Chondrocyte (in vitro differentiated cells): Measurements from ENCODE around the gene LHX5. TPM values are rescaled to one million over a fixed set of nuclear protein-coding genes. Genes with fewer than 3 reads are reported as not detected.

Experiments used
- DNase-seq: peaks from one replicate; pipeline ENCODE4 v3.0.0; 2021; ENCODE audit warnings: mixed read lengths, low spot score
- H3K27ac Mint-ChIP-seq: one replicate; pipeline ENCODE4 v1.8.0; 2021; ENCODE audit warnings: mild to moderate bottlenecking, moderate library complexity, mixed read lengths; ENCODE audit not compliant: unreplicated experiment
- H3K27me3 Mint-ChIP-seq: 2 replicates; pipeline ENCODE4 v1.8.0; 2021; ENCODE audit warnings: low read depth, mixed read lengths
- H3K36me3 Mint-ChIP-seq: 2 replicates; pipeline ENCODE4 v1.8.0; 2021; ENCODE audit warnings: low read depth, mixed read lengths
- H3K4me1 Mint-ChIP-seq: 2 replicates; pipeline ENCODE4 v1.8.0; 2021; ENCODE audit warnings: low read depth, mild to moderate bottlenecking, mixed read lengths
- H3K4me3 Mint-ChIP-seq: one replicate; pipeline ENCODE4 v1.8.0; 2021; ENCODE audit warnings: mild to moderate bottlenecking, moderate library complexity, mixed read lengths; ENCODE audit not compliant: unreplicated experiment
- H3K9me3 Mint-ChIP-seq: 2 replicates; pipeline ENCODE4 v1.8.0; 2021; ENCODE audit warnings: low read depth, mixed read lengths
- total RNA-seq: library from RNA; stranded (reverse); gene quantifications from 3 replicates; pipeline ENCODE4 v1.2.1, GENCODE V29; 2021
- TF ChIP-seq, protein P1 (sequence below): fragments of 200-600 bp; sonication (generic); IDR thresholded peaks from 2 replicates; pipeline ENCODE4 v1.5.0; 2021; ENCODE audit warnings: antibody characterized with exemption, mild to moderate bottlenecking, moderate library complexity

LHX5 gene
- total RNA-seq, 1 donor from 2014 or later: not detected

GRCh38 chr12:113443030-113443539, 28.6 kb downstream of the LHX5 start:
- Mint-ChIP-seq H3K27me3 (peaks cover 20% of the 10 kb centered on the region), H3K36me3 (no peaks in the 10 kb centered on the region), H3K27ac (no peak overlapping the region), H3K4me1 (no peaks in the 10 kb centered on the region), H3K4me3 (no peak overlapping the region), H3K9me3 (no peaks in the 10 kb centered on the region)
- TF ChIP-seq, protein P1, sequence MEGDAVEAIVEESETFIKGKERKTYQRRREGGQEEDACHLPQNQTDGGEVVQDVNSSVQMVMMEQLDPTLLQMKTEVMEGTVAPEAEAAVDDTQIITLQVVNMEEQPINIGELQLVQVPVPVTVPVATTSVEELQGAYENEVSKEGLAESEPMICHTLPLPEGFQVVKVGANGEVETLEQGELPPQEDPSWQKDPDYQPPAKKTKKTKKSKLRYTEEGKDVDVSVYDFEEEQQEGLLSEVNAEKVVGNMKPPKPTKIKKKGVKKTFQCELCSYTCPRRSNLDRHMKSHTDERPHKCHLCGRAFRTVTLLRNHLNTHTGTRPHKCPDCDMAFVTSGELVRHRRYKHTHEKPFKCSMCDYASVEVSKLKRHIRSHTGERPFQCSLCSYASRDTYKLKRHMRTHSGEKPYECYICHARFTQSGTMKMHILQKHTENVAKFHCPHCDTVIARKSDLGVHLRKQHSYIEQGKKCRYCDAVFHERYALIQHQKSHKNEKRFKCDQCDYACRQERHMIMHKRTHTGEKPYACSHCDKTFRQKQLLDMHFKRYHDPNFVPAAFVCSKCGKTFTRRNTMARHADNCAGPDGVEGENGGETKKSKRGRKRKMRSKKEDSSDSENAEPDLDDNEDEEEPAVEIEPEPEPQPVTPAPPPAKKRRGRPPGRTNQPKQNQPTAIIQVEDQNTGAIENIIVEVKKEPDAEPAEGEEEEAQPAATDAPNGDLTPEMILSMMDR: no peak
- DNase-seq: peak; percentile 5

- Mint-ChIP-seq H3K4me1 (no peaks in the 10 kb centered on the region), H3K4me3 (no peak overlapping the region), H3K27ac (no peak overlapping the region), H3K36me3 (no peaks in the 10 kb centered on the region), H3K27me3 (peaks cover 13% of the 10 kb centered on the region), H3K9me3 (no peaks in the 10 kb centered on the region)
- TF ChIP-seq, protein P1: no peak
- peak; percentile 60 for DNase-seq
These were observed 30.5 kb downstream of the LHX5 start for GRCh38 chr12:113440947-113441782.

GRCh38 chr12:113440336-113440735, 31.3 kb downstream of the LHX5 start:
- H3K4me1 Mint-ChIP-seq: no peaks in the 10 kb centered on the region
- H3K27ac Mint-ChIP-seq: no peak overlapping the region
- no peak overlapping the region for H3K4me3 Mint-ChIP-seq
- H3K9me3 Mint-ChIP-seq: no peaks in the 10 kb centered on the region
- TF ChIP-seq, protein P1: no peak
- peak; percentile 59 for DNase-seq
- no peaks in the 10 kb centered on the region for H3K36me3 Mint-ChIP-seq
- H3K27me3 Mint-ChIP-seq: peaks cover 8% of the 10 kb centered on the region

GRCh38 chr12:113439606-113440030, 32.1 kb downstream of the LHX5 start:
- H3K36me3 Mint-ChIP-seq: no peaks in the 10 kb centered on the region
- peaks cover 8% of the 10 kb centered on the region for H3K27me3 Mint-ChIP-seq
- H3K4me3 Mint-ChIP-seq: no peak overlapping the region
- H3K4me1 Mint-ChIP-seq: no peaks in the 10 kb centered on the region
- H3K9me3 Mint-ChIP-seq: no peaks in the 10 kb centered on the region
- TF ChIP-seq, protein P1: peak; percentile 82
- H3K27ac Mint-ChIP-seq: no peak overlapping the region
- DNase-seq: peak; percentile 70

DNA sequence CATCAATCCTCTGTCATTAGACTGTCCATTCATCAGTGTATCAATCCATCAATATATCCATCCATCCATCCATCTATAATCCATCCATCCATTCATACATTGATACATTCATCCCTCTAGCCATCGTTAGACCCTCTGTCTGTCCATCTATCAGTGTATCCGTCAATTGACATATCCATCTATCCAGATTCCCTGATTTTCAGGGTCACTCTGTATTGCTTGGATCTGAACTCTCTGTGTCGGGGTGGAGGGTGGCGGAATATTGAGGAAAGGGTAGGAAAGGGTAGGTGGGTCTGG, 32.4 kb downstream of the LHX5 start:
- DNase-seq: no peak
- Mint-ChIP-seq H3K27me3 (peaks cover 8% of the 10 kb centered on the region), H3K4me1 (no peaks in the 10 kb centered on the region), H3K36me3 (no peaks in the 10 kb centered on the region), H3K4me3 (no peak overlapping the region), H3K27ac (no peak overlapping the region), H3K9me3 (no peaks in the 10 kb centered on the region)
- TF ChIP-seq, protein P1: no peak
